ENCODE measurements around the gene CTNNA3.

DNA sequence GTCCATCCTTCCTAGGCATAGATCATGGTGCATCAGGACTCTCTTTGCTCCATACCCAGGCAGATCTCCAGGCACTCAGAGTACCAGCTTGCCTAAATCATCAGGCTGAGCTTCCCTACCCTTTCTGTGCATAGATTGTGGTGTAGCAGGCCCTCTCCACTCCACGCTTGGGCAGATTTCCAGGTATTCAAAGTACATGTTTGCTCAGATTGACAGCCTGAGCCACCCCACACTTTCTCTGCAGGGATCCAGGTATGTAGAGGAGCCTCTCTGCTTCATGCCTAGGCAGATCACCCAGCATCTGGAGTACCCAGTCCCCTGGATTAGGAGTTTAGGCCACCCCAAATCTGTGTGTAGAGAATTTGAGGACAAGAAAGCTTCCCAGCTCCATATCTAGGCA, 1727.6 kb downstream of the CTNNA3 start:
- TF ChIP-seq ZNF121 (tag by site-specific recombination; IDR thresholded peaks at IDR 0.05), result no peak
- no peak for TF ChIP-seq ZNF791 (tag by site-specific recombination; IDR thresholded peaks at IDR 0.05)
- TF ChIP-seq, protein P1, sequence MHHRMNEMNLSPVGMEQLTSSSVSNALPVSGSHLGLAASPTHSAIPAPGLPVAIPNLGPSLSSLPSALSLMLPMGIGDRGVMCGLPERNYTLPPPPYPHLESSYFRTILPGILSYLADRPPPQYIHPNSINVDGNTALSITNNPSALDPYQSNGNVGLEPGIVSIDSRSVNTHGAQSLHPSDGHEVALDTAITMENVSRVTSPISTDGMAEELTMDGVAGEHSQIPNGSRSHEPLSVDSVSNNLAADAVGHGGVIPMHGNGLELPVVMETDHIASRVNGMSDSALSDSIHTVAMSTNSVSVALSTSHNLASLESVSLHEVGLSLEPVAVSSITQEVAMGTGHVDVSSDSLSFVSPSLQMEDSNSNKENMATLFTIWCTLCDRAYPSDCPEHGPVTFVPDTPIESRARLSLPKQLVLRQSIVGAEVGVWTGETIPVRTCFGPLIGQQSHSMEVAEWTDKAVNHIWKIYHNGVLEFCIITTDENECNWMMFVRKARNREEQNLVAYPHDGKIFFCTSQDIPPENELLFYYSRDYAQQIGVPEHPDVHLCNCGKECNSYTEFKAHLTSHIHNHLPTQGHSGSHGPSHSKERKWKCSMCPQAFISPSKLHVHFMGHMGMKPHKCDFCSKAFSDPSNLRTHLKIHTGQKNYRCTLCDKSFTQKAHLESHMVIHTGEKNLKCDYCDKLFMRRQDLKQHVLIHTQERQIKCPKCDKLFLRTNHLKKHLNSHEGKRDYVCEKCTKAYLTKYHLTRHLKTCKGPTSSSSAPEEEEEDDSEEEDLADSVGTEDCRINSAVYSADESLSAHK (tag by site-specific recombination; IDR thresholded peaks at IDR 0.05), result no peak
- TF ChIP-seq, protein P2, sequence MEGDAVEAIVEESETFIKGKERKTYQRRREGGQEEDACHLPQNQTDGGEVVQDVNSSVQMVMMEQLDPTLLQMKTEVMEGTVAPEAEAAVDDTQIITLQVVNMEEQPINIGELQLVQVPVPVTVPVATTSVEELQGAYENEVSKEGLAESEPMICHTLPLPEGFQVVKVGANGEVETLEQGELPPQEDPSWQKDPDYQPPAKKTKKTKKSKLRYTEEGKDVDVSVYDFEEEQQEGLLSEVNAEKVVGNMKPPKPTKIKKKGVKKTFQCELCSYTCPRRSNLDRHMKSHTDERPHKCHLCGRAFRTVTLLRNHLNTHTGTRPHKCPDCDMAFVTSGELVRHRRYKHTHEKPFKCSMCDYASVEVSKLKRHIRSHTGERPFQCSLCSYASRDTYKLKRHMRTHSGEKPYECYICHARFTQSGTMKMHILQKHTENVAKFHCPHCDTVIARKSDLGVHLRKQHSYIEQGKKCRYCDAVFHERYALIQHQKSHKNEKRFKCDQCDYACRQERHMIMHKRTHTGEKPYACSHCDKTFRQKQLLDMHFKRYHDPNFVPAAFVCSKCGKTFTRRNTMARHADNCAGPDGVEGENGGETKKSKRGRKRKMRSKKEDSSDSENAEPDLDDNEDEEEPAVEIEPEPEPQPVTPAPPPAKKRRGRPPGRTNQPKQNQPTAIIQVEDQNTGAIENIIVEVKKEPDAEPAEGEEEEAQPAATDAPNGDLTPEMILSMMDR (tag by site-specific recombination; IDR thresholded peaks at IDR 0.05), result no peak
